LNCaP clone FGC (cell line): Measurements from ENCODE around the gene VEZF1.

Experiments
- DNase-seq: peaks from one replicate; pipeline ENCODE4 v3.0.0-alpha.2; 2011; ENCODE audit warnings: low read depth
- H3K4me3 ChIP-seq: 2 replicates; pipeline ENCODE4 v1.5.1; 2011; ENCODE audit warnings: mild to moderate bottlenecking, low read depth, low read length, control low read depth
- CTCF ChIP-seq: IDR thresholded peaks from 2 replicates; pipeline ENCODE4 v1.5.1; 2012; ENCODE audit warnings: mild to moderate bottlenecking; ENCODE audit not compliant: control insufficient read depth, insufficient read depth; ENCODE audit errors: extremely low read depth

The VEZF1 gene

GRCh38 chr17:57941384-57942370 lies 46.4 kb downstream of the VEZF1 start:
- no peak overlapping the region for H3K4me3 ChIP-seq
- DNase-seq, result no peak
- TF ChIP-seq CTCF, result no peak

- H3K4me3 ChIP-seq, result no peak overlapping the region
- DNase-seq, result no peak
- TF ChIP-seq CTCF, result no peak
Measured at GRCh38 chr17:57940653-57941329, 47.3 kb downstream of the VEZF1 start.

- no peak overlapping the region for H3K4me3 ChIP-seq
- no peak for TF ChIP-seq CTCF
- no peak for DNase-seq
Measured at GRCh38 chr17:57940231-57940630, 47.8 kb downstream of the VEZF1 start.

GRCh38 chr17:57939797-57940196 lies 48.3 kb downstream of the VEZF1 start:
- no peak for TF ChIP-seq CTCF
- peak; percentile 41 for DNase-seq

GRCh38 chr17:57938061-57938502 lies 50.0 kb downstream of the VEZF1 start:
- DNase-seq, result peak; percentile 75
- TF ChIP-seq CTCF, result no peak
- H3K4me3 ChIP-seq, result no peak overlapping the region

More at GRCh38 chr17:57939797-57940196, 48.3 kb downstream of the VEZF1 start:
- no peak overlapping the region for H3K4me3 ChIP-seq

- TF ChIP-seq CTCF, result no peak
- DNase-seq, result no peak
- no peak overlapping the region for H3K4me3 ChIP-seq
Measured at GRCh38 chr17:57937492-57937891, 50.6 kb downstream of the VEZF1 start.
